ENCODE measurements around the gene SPATA9. TPM values are rescaled to one million over a fixed set of nuclear protein-coding genes. Genes with fewer than 3 reads are reported as not detected.
"Not testable (repeated sequence)": the region's sequence is repeated elsewhere in the genome, so short reads cannot be mapped to it uniquely, and the experiment has no call there.

SPATA9 gene
- total and polyA plus RNA-seq, 5 donors = 0.11 to 0.59 (median 0.44) TPM

- H3K4me3 ChIP-seq (ENCODE audit: low read length) = no peak overlapping the region
- H3K27ac ChIP-seq (ENCODE audit: low read length) = no peak overlapping the region
- H3K9me3 ChIP-seq (ENCODE audit: control insufficient read depth, low read length) = no peaks in the 10 kb centered on the region
- intact Hi-C loops (cut with DNase I) = no loop called here
- no peak for DNase-seq
- H3K27me3 ChIP-seq (ENCODE audit: control insufficient read depth, insufficient read depth) = no peaks in the 10 kb centered on the region
- 69% methylated on average over 3 of the region's 3 CpGs for WGBS
- ATAC-seq = no peak
- peaks cover 2% of the 10 kb centered on the region for H3K4me1 ChIP-seq (ENCODE audit: control insufficient read depth, insufficient read depth, low read length)
Observed at GRCh38 chr5:95638632-95639031, 44.2 kb downstream of the SPATA9 start.

DNA sequence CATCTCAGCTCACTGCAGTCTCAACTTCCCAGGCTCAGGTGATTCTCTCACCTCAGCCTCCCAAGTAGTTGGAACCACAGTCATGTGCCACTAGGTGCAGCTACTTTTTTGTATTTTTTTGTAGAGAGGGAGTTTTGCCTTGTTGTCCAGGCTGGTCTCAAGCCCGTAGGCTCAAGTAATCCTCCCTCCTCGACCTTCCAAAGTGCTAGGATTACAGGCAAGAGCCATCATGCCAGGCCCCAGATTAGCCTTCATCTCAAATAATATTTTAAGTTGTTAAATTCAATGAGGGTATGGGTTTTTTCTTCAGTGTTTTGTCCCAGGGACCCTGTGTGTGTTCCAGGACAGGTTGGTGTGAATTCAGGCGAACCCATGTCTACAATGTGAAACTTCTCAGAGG, 48.7 kb downstream of the SPATA9 start:
- DNase-seq (no peak), ATAC-seq (no peak)
- intact Hi-C loops (cut with DNase I) = no loop called here
- Histone ChIP-seq H3K9me3 (ENCODE audit: control insufficient read depth, low read length) (no peaks in the 10 kb centered on the region), H3K4me1 (ENCODE audit: control insufficient read depth, insufficient read depth, low read length) (no peaks in the 10 kb centered on the region), H3K27ac (ENCODE audit: low read length) (no peak overlapping the region), H3K27me3 (ENCODE audit: control insufficient read depth, insufficient read depth) (no peaks in the 10 kb centered on the region), H3K4me3 (ENCODE audit: low read length) (no peak overlapping the region)
- WGBS = 95% methylated on average over 3 of the region's 3 CpGs

GRCh38 chr5:95633671-95634070, 49.1 kb downstream of the SPATA9 start:
- WGBS = 97% methylated on average over 3 of the region's 3 CpGs
- DNase-seq = no peak
- Histone ChIP-seq H3K4me3 (ENCODE audit: low read length) (no peak overlapping the region), H3K27me3 (ENCODE audit: control insufficient read depth, insufficient read depth) (no peaks in the 10 kb centered on the region), H3K9me3 (ENCODE audit: control insufficient read depth, low read length) (no peaks in the 10 kb centered on the region), H3K4me1 (ENCODE audit: control insufficient read depth, insufficient read depth, low read length) (no peaks in the 10 kb centered on the region), H3K27ac (ENCODE audit: low read length) (no peak overlapping the region)
- intact Hi-C loops (cut with DNase I) = no loop called here
- no peak for ATAC-seq

- H3K9me3 ChIP-seq (ENCODE audit: control insufficient read depth, low read length); H3K27ac ChIP-seq (ENCODE audit: low read length); DNase-seq; H3K4me1 ChIP-seq (ENCODE audit: control insufficient read depth, insufficient read depth, low read length); intact Hi-C loops (cut with DNase I); H3K27me3 ChIP-seq (ENCODE audit: control insufficient read depth, insufficient read depth); H3K4me3 ChIP-seq (ENCODE audit: low read length); ATAC-seq: not testable (repeated sequence)
- 98% methylated on average over 2 of the region's 2 CpGs for WGBS
Observed at GRCh38 chr5:95632942-95633341, 49.8 kb downstream of the SPATA9 start.

- intact Hi-C loops (cut with DNase I) = no loop called here
- ATAC-seq (peak; percentile 52 to 83), DNase-seq (no peak)
- Histone ChIP-seq H3K4me1 (ENCODE audit: control insufficient read depth, insufficient read depth, low read length) (no peaks in the 10 kb centered on the region), H3K9me3 (ENCODE audit: control insufficient read depth, low read length) (no peaks in the 10 kb centered on the region), H3K27ac (ENCODE audit: low read length) (no peak overlapping the region), H3K4me3 (ENCODE audit: low read length) (no peak overlapping the region), H3K27me3 (ENCODE audit: control insufficient read depth, insufficient read depth) (no peaks in the 10 kb centered on the region)
- WGBS = 82% methylated on average over 4 of the region's 4 CpGs
Observed at GRCh38 chr5:95631991-95632675, 50.7 kb downstream of the SPATA9 start.

DNA sequence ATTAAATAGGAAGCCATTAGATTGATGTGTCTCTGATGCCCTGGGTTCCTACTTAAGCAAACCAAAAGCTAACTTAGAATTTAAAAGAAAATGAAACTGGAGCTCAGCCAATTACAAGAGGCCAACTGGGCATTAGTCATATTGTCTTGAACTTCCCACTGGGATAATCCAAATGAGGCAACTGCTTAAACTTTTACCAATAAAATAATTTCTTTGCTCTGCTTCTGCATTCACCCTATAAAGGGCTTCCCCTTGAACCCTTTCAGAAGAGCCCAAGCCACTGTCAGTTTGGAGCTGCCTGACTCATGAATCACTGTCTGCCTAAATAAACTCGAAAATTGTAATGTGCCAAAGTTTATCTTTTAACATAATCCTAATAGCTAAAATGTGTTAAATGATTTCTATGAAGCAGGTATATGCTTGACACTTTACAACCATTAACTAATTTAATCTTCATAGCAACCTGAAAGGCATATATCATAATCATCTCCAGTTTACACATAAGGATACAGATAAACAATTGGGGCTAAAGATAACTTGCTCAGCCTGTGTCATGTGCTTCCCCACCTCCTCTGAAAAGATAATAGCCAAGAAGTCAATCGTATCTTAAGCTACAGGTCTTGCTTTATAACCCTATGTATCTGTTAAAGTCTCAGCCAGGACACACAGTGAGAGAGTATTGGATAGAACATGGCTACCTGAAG, 51.4 kb downstream of the SPATA9 start:
- peak; percentile 12 to 38 for ATAC-seq
- H3K4me1 ChIP-seq (ENCODE audit: control insufficient read depth, insufficient read depth, low read length) = no peaks in the 10 kb centered on the region
- intact Hi-C loops (cut with DNase I) = no loop called here
- no peak overlapping the region for H3K4me3 ChIP-seq (ENCODE audit: low read length)
- H3K27me3 ChIP-seq (ENCODE audit: control insufficient read depth, insufficient read depth) = no peaks in the 10 kb centered on the region
- no peak for DNase-seq
- WGBS = 49% methylated on average over 2 of the region's 2 CpGs
- H3K27ac ChIP-seq (ENCODE audit: low read length) = no peak overlapping the region
- no peaks in the 10 kb centered on the region for H3K9me3 ChIP-seq (ENCODE audit: control insufficient read depth, low read length)

DNA sequence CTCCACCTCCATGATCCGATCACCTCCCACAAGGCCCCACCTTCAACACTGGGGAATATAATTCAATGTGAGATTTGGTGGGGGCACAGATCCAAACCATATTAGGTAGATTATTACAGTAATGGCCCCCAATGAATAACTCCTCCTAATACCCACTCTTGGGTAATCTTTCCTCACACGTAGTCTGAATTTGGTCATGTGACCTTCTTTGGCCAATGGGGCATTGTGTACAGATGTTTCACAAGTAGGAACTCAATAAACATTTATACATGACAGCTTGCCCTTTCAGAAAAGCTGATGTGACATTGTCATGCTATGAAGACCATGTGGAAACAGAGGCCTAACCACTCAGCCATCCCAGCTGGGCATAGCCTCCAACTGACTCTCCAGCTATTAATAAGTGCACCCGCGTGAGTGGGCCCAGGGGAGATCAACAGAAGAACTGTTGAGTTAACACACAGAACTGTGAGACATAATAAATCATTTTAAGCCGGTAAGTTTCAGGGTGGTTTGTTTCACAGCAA, 52.3 kb downstream of the SPATA9 start:
- Histone ChIP-seq H3K4me1 (ENCODE audit: control insufficient read depth, insufficient read depth, low read length) (no peaks in the 10 kb centered on the region), H3K4me3 (ENCODE audit: low read length) (no peak overlapping the region), H3K27me3 (ENCODE audit: control insufficient read depth, insufficient read depth) (no peaks in the 10 kb centered on the region), H3K27ac (ENCODE audit: low read length) (no peak overlapping the region), H3K9me3 (ENCODE audit: control insufficient read depth, low read length) (no peaks in the 10 kb centered on the region)
- intact Hi-C loops (cut with DNase I) = no loop called here
- 92% methylated on average over 5 of the region's 5 CpGs for WGBS
- ATAC-seq = no peak
- DNase-seq = no peak

DNA sequence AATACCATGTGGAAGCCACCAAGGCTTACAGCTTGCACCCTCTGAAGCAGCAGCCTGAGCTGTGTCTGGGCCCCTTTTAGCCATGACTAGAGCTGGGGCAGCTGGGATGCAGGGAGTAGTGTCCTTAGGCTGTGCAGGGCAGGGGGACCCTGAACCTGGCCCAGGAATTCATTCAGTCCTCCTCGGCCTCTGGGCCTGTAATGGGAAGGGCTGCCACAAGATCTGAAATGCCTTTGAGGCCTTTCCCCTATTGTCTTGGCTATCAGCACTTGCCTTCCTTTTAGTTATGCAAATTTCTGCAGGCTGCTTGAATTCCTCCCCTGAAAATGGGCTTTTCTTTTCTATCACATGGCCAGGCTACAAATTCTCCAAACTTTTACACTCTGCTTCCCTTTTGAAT, 53.9 kb downstream of the SPATA9 start:
- Histone ChIP-seq H3K4me3 (ENCODE audit: low read length) (no peak overlapping the region), H3K27ac (ENCODE audit: low read length) (no peak overlapping the region), H3K27me3 (ENCODE audit: control insufficient read depth, insufficient read depth) (no peaks in the 10 kb centered on the region), H3K9me3 (ENCODE audit: control insufficient read depth, low read length) (no peaks in the 10 kb centered on the region), H3K4me1 (ENCODE audit: control insufficient read depth, insufficient read depth, low read length) (no peaks in the 10 kb centered on the region)
- intact Hi-C loops (cut with DNase I) = no loop called here
- WGBS = 76% methylated on average over 1 of the region's 1 CpG
- no peak for ATAC-seq
- no peak for DNase-seq

GRCh38 chr5:95627971-95628810, 54.6 kb downstream of the SPATA9 start:
- no peak for ATAC-seq
- H3K4me1 ChIP-seq (ENCODE audit: control insufficient read depth, insufficient read depth, low read length) = no peaks in the 10 kb centered on the region
- 84% methylated on average over 4 of the region's 4 CpGs for WGBS
- no peak for DNase-seq
- intact Hi-C loops (cut with DNase I) = no loop called here
- no peaks in the 10 kb centered on the region for H3K9me3 ChIP-seq (ENCODE audit: control insufficient read depth, low read length)
- H3K27ac ChIP-seq (ENCODE audit: low read length) = no peak overlapping the region
- no peaks in the 10 kb centered on the region for H3K27me3 ChIP-seq (ENCODE audit: control insufficient read depth, insufficient read depth)
- H3K4me3 ChIP-seq (ENCODE audit: low read length) = no peak overlapping the region

GRCh38 chr5:95626701-95627100, 56.1 kb downstream of the SPATA9 start:
- 66% methylated on average over 1 of the region's 1 CpG for WGBS
- intact Hi-C loops (cut with DNase I) = no loop called here
- no peaks in the 10 kb centered on the region for H3K4me1 ChIP-seq (ENCODE audit: control insufficient read depth, insufficient read depth, low read length)
- DNase-seq (no peak), ATAC-seq (peak; percentile 39 to 77)
- H3K27ac ChIP-seq (ENCODE audit: low read length) = no peak overlapping the region
- no peaks in the 10 kb centered on the region for H3K9me3 ChIP-seq (ENCODE audit: control insufficient read depth, low read length)
- H3K27me3 ChIP-seq (ENCODE audit: control insufficient read depth, insufficient read depth) = no peaks in the 10 kb centered on the region
- H3K4me3 ChIP-seq (ENCODE audit: low read length) = no peak overlapping the region

GRCh38 chr5:95624368-95624767, 58.4 kb downstream of the SPATA9 start:
- no peak overlapping the region for H3K27ac ChIP-seq (ENCODE audit: low read length)
- no peak for DNase-seq
- H3K27me3 ChIP-seq (ENCODE audit: control insufficient read depth, insufficient read depth) = no peaks in the 10 kb centered on the region
- no peak for ATAC-seq
- intact Hi-C loops (cut with DNase I) = no loop called here
- H3K9me3 ChIP-seq (ENCODE audit: control insufficient read depth, low read length) = no peaks in the 10 kb centered on the region
- H3K4me1 ChIP-seq (ENCODE audit: control insufficient read depth, insufficient read depth, low read length) = no peaks in the 10 kb centered on the region
- over 99% methylated on average over 2 of the region's 2 CpGs for WGBS
- H3K4me3 ChIP-seq (ENCODE audit: low read length) = no peak overlapping the region

All from right cardiac atrium (tissue), 5 donors.